ENCODE data around the gene SELENOV.

SELENOV gene

DNA sequence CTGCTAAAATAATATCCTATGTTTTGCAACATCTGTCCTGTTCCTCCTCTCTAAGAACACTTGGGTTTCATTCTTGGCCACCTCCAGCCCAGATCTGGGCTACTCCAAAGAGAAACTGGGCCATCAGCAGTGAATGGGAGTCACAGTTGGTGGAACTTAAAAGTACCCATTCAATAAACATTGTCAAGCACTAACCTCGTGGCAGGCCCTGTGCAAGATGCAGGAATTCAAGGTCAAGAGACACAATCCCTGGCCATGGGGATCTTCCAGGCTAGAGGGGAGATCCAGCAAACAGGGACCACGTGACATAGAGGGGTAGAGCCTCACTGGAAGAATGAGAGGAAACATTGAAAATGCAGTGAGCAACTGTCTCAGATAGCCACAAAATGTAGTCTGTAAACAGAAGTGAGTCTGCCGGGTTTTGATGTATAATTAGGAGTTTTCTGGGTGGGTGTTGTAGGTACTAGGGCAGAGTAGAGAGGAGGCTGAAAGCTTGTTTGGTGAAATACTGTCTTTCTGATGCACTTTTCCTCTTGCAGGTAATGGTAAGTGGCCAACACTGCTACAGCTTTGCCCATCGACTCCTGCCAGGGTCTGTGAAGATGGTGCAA is 39.9 kb downstream of the SELENOV start:
- no peak for DNase-seq (ENCODE audit: low read depth)
- TF ChIP-seq, protein P1, sequence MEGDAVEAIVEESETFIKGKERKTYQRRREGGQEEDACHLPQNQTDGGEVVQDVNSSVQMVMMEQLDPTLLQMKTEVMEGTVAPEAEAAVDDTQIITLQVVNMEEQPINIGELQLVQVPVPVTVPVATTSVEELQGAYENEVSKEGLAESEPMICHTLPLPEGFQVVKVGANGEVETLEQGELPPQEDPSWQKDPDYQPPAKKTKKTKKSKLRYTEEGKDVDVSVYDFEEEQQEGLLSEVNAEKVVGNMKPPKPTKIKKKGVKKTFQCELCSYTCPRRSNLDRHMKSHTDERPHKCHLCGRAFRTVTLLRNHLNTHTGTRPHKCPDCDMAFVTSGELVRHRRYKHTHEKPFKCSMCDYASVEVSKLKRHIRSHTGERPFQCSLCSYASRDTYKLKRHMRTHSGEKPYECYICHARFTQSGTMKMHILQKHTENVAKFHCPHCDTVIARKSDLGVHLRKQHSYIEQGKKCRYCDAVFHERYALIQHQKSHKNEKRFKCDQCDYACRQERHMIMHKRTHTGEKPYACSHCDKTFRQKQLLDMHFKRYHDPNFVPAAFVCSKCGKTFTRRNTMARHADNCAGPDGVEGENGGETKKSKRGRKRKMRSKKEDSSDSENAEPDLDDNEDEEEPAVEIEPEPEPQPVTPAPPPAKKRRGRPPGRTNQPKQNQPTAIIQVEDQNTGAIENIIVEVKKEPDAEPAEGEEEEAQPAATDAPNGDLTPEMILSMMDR (IDR thresholded peaks at IDR 0.05; ENCODE audit: insufficient read depth, low read depth, low read length, missing control alignments) = no peak
- H3K4me3 ChIP-seq (ENCODE audit: low read depth, low read length) = no peak overlapping the region

DNA sequence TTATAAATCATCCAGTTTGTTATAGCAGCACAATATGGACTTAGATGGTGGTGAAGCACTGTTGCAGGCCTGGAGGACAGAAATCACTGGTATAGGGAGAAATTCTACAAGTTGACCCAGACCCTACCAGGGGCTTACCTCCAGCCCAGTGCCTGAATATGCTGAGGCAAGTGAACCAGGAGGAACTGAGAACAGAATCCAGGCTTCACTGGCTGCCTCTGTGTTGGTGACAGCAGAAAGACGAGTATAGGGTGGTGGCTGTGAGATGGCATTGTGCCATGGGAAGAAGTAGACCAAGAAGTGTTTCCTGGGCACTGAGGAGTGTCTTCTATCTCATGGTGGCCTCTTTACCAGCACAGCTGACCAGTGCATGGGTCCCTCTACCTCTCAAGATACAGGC is 40.9 kb downstream of the SELENOV start:
- DNase-seq (ENCODE audit: low read depth) = peak; percentile 14
- TF ChIP-seq, protein P1 (IDR thresholded peaks at IDR 0.05; ENCODE audit: insufficient read depth, low read depth, low read length, missing control alignments) = no peak
- H3K4me3 ChIP-seq (ENCODE audit: low read depth, low read length) = no peak overlapping the region

DNA sequence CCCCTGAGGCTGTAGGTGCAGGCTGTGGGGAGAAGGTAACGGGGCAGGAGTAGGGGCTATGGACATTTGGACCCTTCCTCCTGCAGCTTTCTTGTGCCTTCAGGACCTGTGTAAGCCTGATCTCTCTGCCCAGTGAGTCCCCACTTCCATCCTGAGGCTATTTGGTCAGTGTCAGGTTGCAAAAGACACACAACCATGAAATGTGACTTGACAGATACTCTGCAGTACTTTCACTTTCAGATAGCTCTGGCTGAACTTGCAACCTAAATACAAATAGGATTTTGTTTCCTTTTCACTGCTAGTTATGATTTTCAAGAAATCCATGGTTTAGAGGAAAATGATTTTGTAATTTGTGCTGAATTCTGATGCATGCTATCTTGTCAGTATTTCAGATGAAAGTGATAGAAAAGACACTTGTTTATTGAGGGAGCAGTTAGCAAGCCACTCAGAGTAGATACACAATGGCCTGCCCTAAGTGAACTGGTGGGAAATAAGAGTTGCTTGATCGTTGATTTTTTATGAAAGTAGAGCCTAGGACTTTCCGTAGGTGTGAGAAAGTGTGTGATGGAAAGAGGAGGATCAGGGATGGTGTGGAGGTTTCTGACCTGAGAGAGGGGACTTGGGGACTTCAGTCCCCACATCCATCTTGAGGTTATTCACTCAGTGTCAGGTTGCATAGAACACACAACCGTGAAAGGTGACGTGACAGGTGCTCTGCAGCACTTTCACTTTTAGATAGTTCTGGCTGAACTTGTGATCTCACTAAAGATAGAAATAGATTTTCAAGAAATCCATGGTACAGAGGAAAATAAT is 43.1 kb downstream of the SELENOV start:
- TF ChIP-seq, protein P1 (IDR thresholded peaks at IDR 0.05; ENCODE audit: insufficient read depth, low read depth, low read length, missing control alignments) = no peak
- peak overlapping the region; percentile 46 for H3K4me3 ChIP-seq (ENCODE audit: low read depth, low read length)
- DNase-seq (ENCODE audit: low read depth) = peak; percentile 78

DNA sequence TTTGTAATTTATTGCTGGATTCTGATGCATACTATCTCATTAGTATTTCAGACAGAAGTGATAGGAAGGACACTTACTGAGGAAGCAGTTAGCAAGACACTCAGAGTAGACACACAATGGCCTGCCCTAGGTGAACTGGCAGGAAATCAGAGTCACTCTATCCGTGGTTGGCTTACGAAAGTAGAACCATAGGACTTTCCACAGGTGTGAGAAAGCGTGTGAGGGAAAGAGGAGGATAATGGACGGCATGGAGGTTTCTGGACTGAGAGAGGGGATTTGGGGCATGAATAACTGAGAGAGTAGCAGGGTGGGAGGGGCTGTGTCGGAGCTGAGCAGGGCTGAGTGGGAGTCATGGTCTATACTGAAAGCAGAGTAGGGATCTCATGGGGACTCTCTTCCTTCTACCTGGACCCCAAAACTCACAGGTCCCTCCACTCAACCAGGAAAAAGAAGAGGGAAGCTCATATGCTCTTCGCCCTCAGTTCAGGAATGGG is 43.7 kb downstream of the SELENOV start:
- DNase-seq (ENCODE audit: low read depth) = peak; percentile 50
- TF ChIP-seq, protein P1 (IDR thresholded peaks at IDR 0.05; ENCODE audit: insufficient read depth, low read depth, low read length, missing control alignments) = no peak
- peak overlapping the region; percentile 46 for H3K4me3 ChIP-seq (ENCODE audit: low read depth, low read length)

DNA sequence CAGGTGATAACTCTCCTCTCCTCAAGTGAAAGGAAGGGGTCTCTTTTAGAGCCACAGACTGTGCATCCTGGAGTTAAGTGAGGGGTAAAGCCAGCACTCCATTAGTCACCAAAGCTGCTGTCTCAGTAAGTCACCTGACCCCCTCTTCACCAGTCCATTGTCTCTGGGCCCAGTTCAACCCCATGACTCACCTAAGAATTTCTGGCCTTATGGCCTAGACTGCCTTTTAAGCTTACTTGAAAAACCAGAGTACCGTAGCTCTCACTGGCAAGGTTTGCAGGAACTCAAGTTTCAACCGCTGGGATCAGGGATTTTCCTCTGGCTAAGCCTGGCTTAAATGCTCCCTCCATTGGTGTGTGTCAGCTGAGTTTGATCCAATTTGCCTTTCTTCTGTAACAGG is 48.5 kb downstream of the SELENOV start:
- no peak overlapping the region for H3K4me3 ChIP-seq (ENCODE audit: low read depth, low read length)
- no peak for DNase-seq (ENCODE audit: low read depth)
- TF ChIP-seq, protein P1 (IDR thresholded peaks at IDR 0.05; ENCODE audit: insufficient read depth, low read depth, low read length, missing control alignments) = no peak

DNA sequence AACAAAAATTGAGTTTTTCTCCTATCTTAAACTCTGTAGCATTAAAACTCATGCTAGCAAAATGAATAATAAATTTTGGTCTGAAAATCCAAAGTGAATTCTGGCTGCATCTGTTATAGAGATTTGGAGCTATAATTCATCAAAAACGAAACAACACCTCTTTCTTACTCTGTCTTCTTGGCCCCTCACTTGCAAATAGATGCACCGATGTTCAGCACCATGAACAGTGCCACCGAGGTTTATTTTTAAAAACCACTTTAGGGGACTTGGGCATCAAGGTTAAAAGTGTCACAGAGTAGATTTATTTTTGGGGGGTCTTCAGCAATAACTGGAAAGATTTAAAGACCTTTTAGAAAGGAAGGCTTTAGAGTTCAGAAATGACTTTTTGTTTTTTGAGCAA is 51.1 kb downstream of the SELENOV start:
- TF ChIP-seq, protein P1 (IDR thresholded peaks at IDR 0.05; ENCODE audit: insufficient read depth, low read depth, low read length, missing control alignments) = no peak
- H3K4me3 ChIP-seq (ENCODE audit: low read depth, low read length) = no peak overlapping the region
- no peak for DNase-seq (ENCODE audit: low read depth)
